ENCODE data around the gene NGB.

Gene NGB

GRCh38 chr14:77240336-77240915 lies 30.6 kb downstream of the NGB start:
- no peaks in the 10 kb centered on the region for H3K27me3 ChIP-seq (ENCODE audit: control insufficient read depth, insufficient read depth, low read length)
- H3K9ac ChIP-seq (ENCODE audit: low read length), result no peak overlapping the region
- H3K9me3 ChIP-seq (ENCODE audit: control insufficient read depth, low read length), result no peaks in the 10 kb centered on the region
- no peak overlapping the region for H3K4me3 ChIP-seq (ENCODE audit: low read length)
- no peaks in the 10 kb centered on the region for H3K36me3 ChIP-seq (ENCODE audit: control insufficient read depth, insufficient read depth, low read length)
- H3K4me1 ChIP-seq (ENCODE audit: control insufficient read depth, insufficient read depth, low read length), result no peaks in the 10 kb centered on the region

GRCh38 chr14:77239412-77239811 lies 31.6 kb downstream of the NGB start:
- H3K4me3 ChIP-seq (ENCODE audit: low read length), result no peak overlapping the region
- H3K36me3 ChIP-seq (ENCODE audit: control insufficient read depth, insufficient read depth, low read length), result no peaks in the 10 kb centered on the region
- no peaks in the 10 kb centered on the region for H3K27me3 ChIP-seq (ENCODE audit: control insufficient read depth, insufficient read depth, low read length)
- H3K9me3 ChIP-seq (ENCODE audit: control insufficient read depth, low read length), result no peaks in the 10 kb centered on the region
- H3K9ac ChIP-seq (ENCODE audit: low read length), result no peak overlapping the region
- H3K4me1 ChIP-seq (ENCODE audit: control insufficient read depth, insufficient read depth, low read length), result no peaks in the 10 kb centered on the region

GRCh38 chr14:77238996-77239395 lies 32.0 kb downstream of the NGB start:
- H3K4me1 ChIP-seq (ENCODE audit: control insufficient read depth, insufficient read depth, low read length), result no peaks in the 10 kb centered on the region
- no peaks in the 10 kb centered on the region for H3K36me3 ChIP-seq (ENCODE audit: control insufficient read depth, insufficient read depth, low read length)
- H3K9me3 ChIP-seq (ENCODE audit: control insufficient read depth, low read length), result no peaks in the 10 kb centered on the region
- no peaks in the 10 kb centered on the region for H3K27me3 ChIP-seq (ENCODE audit: control insufficient read depth, insufficient read depth, low read length)
- no peak overlapping the region for H3K9ac ChIP-seq (ENCODE audit: low read length)
- H3K4me3 ChIP-seq (ENCODE audit: low read length), result no peak overlapping the region

GRCh38 chr14:77238356-77238755 lies 32.6 kb downstream of the NGB start:
- Histone ChIP-seq H3K27me3 (ENCODE audit: control insufficient read depth, insufficient read depth, low read length) (no peaks in the 10 kb centered on the region), H3K9ac (ENCODE audit: low read length) (no peak overlapping the region), H3K4me3 (ENCODE audit: low read length) (no peak overlapping the region), H3K9me3 (ENCODE audit: control insufficient read depth, low read length) (no peaks in the 10 kb centered on the region), H3K4me1 (ENCODE audit: control insufficient read depth, insufficient read depth, low read length) (no peaks in the 10 kb centered on the region), H3K36me3 (ENCODE audit: control insufficient read depth, insufficient read depth, low read length) (no peaks in the 10 kb centered on the region)

GRCh38 chr14:77236814-77237213 lies 34.2 kb downstream of the NGB start:
- no peaks in the 10 kb centered on the region for H3K27me3 ChIP-seq (ENCODE audit: control insufficient read depth, insufficient read depth, low read length)
- H3K36me3 ChIP-seq (ENCODE audit: control insufficient read depth, insufficient read depth, low read length), result no peaks in the 10 kb centered on the region
- no peaks in the 10 kb centered on the region for H3K4me1 ChIP-seq (ENCODE audit: control insufficient read depth, insufficient read depth, low read length)
- no peaks in the 10 kb centered on the region for H3K9me3 ChIP-seq (ENCODE audit: control insufficient read depth, low read length)
- no peak overlapping the region for H3K4me3 ChIP-seq (ENCODE audit: low read length)
- no peak overlapping the region for H3K9ac ChIP-seq (ENCODE audit: low read length)

GRCh38 chr14:77231721-77232120 lies 39.3 kb downstream of the NGB start:
- no peak overlapping the region for H3K4me3 ChIP-seq (ENCODE audit: low read length)
- no peaks in the 10 kb centered on the region for H3K4me1 ChIP-seq (ENCODE audit: control insufficient read depth, insufficient read depth, low read length)
- H3K27me3 ChIP-seq (ENCODE audit: control insufficient read depth, insufficient read depth, low read length), result no peaks in the 10 kb centered on the region
- no peaks in the 10 kb centered on the region for H3K9me3 ChIP-seq (ENCODE audit: control insufficient read depth, low read length)
- no peaks in the 10 kb centered on the region for H3K36me3 ChIP-seq (ENCODE audit: control insufficient read depth, insufficient read depth, low read length)
- no peak overlapping the region for H3K9ac ChIP-seq (ENCODE audit: low read length)

- H3K9ac ChIP-seq (ENCODE audit: low read length), result no peak overlapping the region
- H3K36me3 ChIP-seq (ENCODE audit: control insufficient read depth, insufficient read depth, low read length), result no peaks in the 10 kb centered on the region
- H3K4me1 ChIP-seq (ENCODE audit: control insufficient read depth, insufficient read depth, low read length), result no peaks in the 10 kb centered on the region
- H3K27me3 ChIP-seq (ENCODE audit: control insufficient read depth, insufficient read depth, low read length), result no peaks in the 10 kb centered on the region
- H3K4me3 ChIP-seq (ENCODE audit: low read length), result no peak overlapping the region
- no peaks in the 10 kb centered on the region for H3K9me3 ChIP-seq (ENCODE audit: control insufficient read depth, low read length)
Observed at GRCh38 chr14:77230914-77231313, 40.1 kb downstream of the NGB start.

- H3K36me3 ChIP-seq (ENCODE audit: control insufficient read depth, insufficient read depth, low read length), result no peaks in the 10 kb centered on the region
- no peak overlapping the region for H3K9ac ChIP-seq (ENCODE audit: low read length)
- H3K4me3 ChIP-seq (ENCODE audit: low read length), result no peak overlapping the region
- no peaks in the 10 kb centered on the region for H3K4me1 ChIP-seq (ENCODE audit: control insufficient read depth, insufficient read depth, low read length)
- H3K9me3 ChIP-seq (ENCODE audit: control insufficient read depth, low read length), result no peaks in the 10 kb centered on the region
- no peaks in the 10 kb centered on the region for H3K27me3 ChIP-seq (ENCODE audit: control insufficient read depth, insufficient read depth, low read length)
Observed at GRCh38 chr14:77228056-77228455, 43.0 kb downstream of the NGB start.

GRCh38 chr14:77225892-77226557 lies 45.0 kb downstream of the NGB start:
- Histone ChIP-seq H3K36me3 (ENCODE audit: control insufficient read depth, insufficient read depth, low read length) (no peaks in the 10 kb centered on the region), H3K27me3 (ENCODE audit: control insufficient read depth, insufficient read depth, low read length) (peaks cover 5% of the 10 kb centered on the region), H3K4me3 (ENCODE audit: low read length) (no peak overlapping the region), H3K9me3 (ENCODE audit: control insufficient read depth, low read length) (no peaks in the 10 kb centered on the region), H3K4me1 (ENCODE audit: control insufficient read depth, insufficient read depth, low read length) (no peaks in the 10 kb centered on the region), H3K9ac (ENCODE audit: low read length) (no peak overlapping the region)

- H3K4me3 ChIP-seq (ENCODE audit: low read length), result no peak overlapping the region
- peaks cover 5% of the 10 kb centered on the region for H3K27me3 ChIP-seq (ENCODE audit: control insufficient read depth, insufficient read depth, low read length)
- no peak overlapping the region for H3K9ac ChIP-seq (ENCODE audit: low read length)
- H3K36me3 ChIP-seq (ENCODE audit: control insufficient read depth, insufficient read depth, low read length), result no peaks in the 10 kb centered on the region
- H3K9me3 ChIP-seq (ENCODE audit: control insufficient read depth, low read length), result no peaks in the 10 kb centered on the region
- H3K4me1 ChIP-seq (ENCODE audit: control insufficient read depth, insufficient read depth, low read length), result no peaks in the 10 kb centered on the region
Observed at GRCh38 chr14:77225254-77225653, 45.8 kb downstream of the NGB start.

GRCh38 chr14:77224212-77224611 lies 46.8 kb downstream of the NGB start:
- H3K4me1 ChIP-seq (ENCODE audit: control insufficient read depth, insufficient read depth, low read length), result no peaks in the 10 kb centered on the region
- no peaks in the 10 kb centered on the region for H3K36me3 ChIP-seq (ENCODE audit: control insufficient read depth, insufficient read depth, low read length)
- H3K9me3 ChIP-seq (ENCODE audit: control insufficient read depth, low read length), result no peaks in the 10 kb centered on the region
- no peak overlapping the region for H3K4me3 ChIP-seq (ENCODE audit: low read length)
- H3K27me3 ChIP-seq (ENCODE audit: control insufficient read depth, insufficient read depth, low read length), result peaks cover 5% of the 10 kb centered on the region
- no peak overlapping the region for H3K9ac ChIP-seq (ENCODE audit: low read length)

GRCh38 chr14:77222546-77223225 lies 48.3 kb downstream of the NGB start:
- no peaks in the 10 kb centered on the region for H3K36me3 ChIP-seq (ENCODE audit: control insufficient read depth, insufficient read depth, low read length)
- H3K9ac ChIP-seq (ENCODE audit: low read length), result no peak overlapping the region
- no peaks in the 10 kb centered on the region for H3K9me3 ChIP-seq (ENCODE audit: control insufficient read depth, low read length)
- H3K4me3 ChIP-seq (ENCODE audit: low read length), result no peak overlapping the region
- peaks cover 5% of the 10 kb centered on the region for H3K27me3 ChIP-seq (ENCODE audit: control insufficient read depth, insufficient read depth, low read length)
- no peaks in the 10 kb centered on the region for H3K4me1 ChIP-seq (ENCODE audit: control insufficient read depth, insufficient read depth, low read length)
